GM03348 (cell line): Measurements from ENCODE around the gene ENTPD2.

Source experiments
- DNase-seq: peaks from one replicate; pipeline ENCODE4 v3.0.0; 2012; ENCODE audit warnings: low spot score

Gene ENTPD2

GRCh38 chr9:137053944-137054931 lies at the start of gene ENTPD2:
Gene ENTPD2 (minus strand): TSS chr9:137054061. CDS start chr9:137053997, 64 bp downstream.
- no peak for DNase-seq

- no peak for DNase-seq
These were observed 49.5 kb upstream of the ENTPD2 start for GRCh38 chr9:137103206-137103999.

DNA sequence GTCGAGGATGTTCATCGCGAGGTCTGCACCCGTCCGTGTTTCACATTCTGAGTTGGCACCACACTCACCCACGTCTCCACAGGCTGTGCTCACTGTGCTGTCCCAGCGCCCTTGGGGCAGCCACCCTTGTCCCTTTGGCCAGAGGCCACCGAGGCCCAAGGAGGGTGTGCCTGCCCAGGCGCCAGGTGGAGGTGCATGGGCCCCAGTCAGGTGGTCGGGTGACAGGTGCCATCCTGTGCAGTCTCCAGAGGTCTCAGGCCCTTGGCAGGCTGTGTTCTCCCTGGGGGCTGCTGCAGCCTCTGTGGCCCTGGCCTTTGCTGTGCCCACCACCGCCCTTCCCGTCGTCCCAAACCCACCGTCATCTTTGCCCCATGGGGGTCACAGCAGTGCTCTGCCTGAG lies 45.4 kb upstream of the ENTPD2 start:
- DNase-seq, result no peak

DNA sequence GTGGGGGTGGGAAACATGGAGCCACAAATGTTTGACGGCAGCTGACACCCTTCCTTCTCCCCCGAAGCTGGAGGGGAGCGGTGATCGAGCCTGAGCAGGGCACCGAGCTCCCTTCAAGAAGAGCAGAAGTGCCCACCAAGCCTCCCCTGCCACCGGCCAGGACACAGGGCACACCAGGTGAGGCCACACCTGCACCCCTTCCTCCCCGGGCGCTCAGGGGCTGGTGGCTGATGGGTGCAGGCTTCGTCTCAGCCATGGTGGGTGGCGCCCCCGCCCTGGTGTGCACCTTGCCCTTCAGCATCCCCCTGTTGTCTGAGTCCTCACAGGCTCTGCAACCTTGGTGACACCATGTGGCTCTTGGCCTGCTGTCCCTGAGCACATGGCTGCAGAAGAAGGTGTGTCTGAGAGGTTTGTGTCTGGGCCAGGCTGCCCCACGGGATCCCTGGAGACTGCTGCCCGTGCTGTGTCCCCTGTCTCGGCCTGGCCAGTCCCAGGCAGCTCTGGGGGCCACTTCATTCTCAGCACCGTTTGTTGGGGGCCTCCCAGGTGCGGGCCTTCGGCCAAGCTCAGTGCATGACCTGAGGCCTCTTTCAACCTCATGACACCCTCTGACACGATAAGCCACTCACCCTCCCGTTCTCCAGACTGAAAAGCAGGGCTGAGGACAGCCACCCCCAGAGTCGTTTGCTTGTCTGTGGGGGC lies 44.1 kb upstream of the ENTPD2 start:
- DNase-seq, result no peak

DNA sequence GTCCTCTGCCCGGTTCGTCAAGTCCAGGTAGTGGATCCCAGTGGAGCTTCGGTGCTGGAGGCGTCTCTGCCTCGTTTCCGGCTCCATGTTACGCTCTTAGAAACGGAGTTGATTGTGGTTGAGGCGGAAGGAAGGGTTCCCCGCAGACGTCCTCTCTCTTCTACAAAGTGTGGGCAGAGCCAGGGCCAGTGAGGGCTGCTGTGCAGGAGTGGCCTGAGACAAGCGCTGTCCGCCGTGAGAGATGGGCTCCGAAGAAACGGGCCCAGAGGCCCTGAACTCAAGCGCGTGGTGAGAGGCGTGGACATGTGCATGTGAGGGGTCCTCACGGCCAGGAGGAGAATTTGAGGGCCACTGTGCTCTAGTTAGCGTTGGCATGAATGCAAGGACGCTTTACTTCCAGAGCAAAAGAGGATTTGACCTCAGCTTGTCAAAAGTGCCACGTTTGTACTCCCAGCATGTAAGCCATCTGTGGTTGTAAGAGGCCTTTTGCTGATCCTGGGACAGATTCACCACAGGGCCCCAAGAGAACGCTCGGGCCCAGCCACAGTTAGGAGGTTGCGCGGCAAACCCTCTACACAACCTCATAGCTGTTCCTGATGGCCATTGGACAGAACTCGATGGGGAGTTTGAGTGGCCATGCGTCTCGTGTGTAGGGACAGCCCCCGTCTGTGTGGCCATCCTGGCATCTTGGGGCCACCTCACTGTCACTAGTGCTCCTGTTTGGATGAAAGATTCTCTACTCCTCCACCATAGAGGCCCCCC lies 43.1 kb upstream of the ENTPD2 start:
- no peak for DNase-seq

- DNase-seq, result no peak
These were observed 42.0 kb upstream of the ENTPD2 start for GRCh38 chr9:137095664-137096517.

DNA sequence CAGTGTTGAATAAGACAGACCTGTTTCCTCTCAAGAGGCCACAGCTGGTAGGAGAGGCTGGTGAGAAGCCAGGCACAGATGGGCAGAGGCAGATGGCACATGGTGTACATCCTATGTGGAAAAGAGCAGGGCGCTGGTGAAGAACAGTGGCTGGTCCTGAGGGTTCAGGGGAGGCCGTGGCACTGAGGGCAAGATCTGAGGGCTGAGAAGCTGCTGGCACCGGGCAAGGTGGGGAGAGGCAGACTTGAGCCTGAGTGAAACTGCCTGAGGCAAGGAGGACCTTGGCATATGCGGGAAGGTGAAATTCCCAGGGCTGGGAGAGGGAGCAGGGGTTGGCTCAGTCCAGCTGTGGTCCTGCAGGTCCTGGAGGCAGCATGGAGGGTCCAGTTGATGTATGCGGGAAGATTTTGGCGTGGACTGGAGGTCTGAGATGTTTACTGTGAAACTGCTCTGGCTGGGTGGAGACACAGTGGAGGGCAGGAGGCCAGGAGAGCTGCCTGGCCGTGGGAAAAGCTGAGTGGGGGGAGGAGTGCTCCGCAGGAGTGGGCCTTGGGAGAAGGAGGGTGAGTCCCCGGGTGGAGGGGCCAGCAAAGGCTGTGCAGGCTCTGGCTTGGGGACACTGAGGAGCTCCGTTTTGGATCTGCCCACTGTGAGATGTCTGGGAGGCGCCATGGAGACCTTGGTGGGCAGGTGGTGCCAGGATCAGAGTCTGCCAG lies 35.5 kb upstream of the ENTPD2 start:
- DNase-seq, result no peak

DNA sequence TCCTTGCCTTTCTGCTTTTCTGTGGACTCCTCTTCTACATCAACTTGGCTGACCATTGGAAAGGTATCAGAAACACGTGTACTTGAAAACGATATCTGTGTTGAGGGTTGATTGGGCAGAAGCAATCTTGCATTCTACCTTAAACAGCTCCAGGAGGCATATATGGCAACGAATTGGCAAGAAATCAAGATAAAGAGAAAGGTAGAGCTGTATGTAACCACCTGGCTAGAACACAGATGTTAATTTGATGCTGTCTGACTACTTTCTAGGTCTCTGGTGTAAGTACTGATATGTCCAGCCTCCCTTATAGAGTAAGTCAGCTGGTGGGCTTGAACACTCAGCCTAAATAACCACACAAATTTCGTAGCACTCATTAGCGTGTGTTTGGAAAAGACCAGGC lies 34.3 kb upstream of the ENTPD2 start:
- DNase-seq, result no peak

GRCh38 chr9:137087409-137087925 lies 33.6 kb upstream of the ENTPD2 start:
- DNase-seq, result no peak

DNA sequence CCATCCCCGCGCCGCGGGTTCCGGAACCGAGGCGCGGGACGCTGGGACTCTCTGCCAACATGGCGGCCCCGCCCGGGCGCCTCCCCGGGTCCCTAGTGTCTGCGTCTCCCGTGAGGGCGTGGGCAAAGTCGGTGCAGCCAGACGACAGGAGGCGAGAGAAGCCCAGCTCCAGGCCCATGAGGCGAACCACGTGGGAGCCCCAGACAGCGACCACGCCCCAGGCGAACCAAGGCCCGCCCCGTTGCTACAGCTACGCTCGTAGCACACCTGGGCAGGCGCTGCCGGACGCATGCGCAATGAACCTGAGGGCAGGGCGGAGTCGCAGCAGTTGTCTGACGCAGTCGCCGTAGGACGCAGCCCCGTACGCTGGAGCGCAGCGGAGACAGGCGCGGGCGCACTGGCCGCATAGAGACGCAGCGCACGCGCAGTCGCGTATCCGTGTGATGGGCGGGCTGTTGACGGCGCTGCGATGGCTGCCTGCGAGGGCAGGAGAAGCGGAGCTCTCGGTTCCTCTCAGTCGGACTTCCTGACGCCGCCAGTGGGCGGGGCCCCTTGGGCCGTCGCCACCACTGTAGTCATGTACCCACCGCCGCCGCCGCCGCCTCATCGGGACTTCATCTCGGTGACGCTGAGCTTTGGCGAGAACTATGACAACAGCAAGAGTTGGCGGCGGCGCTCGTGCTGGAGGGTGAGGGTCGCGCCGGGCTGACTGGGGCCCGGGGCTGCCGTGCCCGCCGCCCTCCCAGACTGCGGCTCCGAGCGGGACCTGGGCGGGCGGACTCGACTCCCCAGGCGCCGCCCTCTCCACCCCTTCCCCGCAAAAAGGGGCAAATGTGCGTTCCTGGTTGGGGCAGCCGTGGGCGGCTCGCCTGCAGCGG lies 32.9 kb upstream of the ENTPD2 start, which contains the start of gene MAN1B1:
MAN1B1 (plus strand) TSS at position 455 of the 878 bp plus-strand sequence; CDS start at position 470, 15 bp downstream.
- DNase-seq, result peak; percentile 99

GRCh38 chr9:137085920-137086530 lies 32.2 kb upstream of the ENTPD2 start:
- DNase-seq, result peak; percentile 64

DNA sequence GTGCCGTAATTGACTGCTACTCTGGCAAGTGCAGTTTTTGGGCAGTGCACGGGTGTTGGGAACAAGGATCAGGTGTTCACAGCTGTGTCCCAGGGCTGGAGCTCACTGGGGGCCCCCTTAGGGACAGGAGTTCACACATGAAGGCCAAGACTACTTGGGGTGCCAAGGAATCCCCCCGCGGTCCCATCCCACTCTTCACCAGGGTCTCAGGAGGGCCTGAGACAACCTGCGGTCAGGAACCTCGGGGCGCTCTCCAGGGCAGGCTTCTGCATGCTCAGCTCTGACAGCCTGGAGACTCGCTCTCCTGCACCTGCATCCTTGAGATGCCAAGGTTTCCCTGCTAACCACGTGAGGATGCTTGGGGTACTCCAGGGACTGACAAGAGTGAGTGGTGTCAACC lies 30.7 kb upstream of the ENTPD2 start:
- DNase-seq, result no peak

DNA sequence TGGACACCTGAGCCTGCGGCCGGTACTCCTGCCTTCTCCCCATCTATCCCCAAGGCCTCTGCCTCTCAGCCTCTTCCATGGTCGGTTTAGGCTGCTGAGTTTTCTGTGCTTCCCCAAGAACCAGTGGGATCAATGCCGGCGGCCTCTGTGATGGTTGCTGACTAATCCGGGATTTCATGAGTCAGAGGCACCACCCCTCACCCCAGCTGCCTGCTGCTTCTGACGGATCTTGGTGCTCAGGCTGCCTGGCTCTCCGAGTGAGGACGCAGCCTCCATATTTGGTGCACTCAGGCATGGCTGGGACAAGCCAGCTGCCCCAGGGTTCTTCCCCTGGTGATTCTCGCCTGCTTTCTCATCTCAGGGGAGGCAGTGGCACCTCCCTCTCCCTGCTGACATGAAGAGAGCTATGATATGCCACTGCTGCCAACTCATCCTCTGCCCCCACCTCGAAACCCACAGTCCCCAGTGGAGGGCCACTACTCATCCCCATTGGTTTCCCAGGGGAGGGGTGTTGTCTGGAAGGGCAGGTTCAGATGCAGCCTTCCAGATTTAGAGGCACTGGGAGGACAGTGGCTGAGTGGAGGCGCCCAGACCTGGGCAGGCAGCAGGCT lies 29.6 kb upstream of the ENTPD2 start:
- peak; percentile 94 for DNase-seq

GRCh38 chr9:137082925-137083290 lies 29.0 kb upstream of the ENTPD2 start:
- DNase-seq, result no peak

DNA sequence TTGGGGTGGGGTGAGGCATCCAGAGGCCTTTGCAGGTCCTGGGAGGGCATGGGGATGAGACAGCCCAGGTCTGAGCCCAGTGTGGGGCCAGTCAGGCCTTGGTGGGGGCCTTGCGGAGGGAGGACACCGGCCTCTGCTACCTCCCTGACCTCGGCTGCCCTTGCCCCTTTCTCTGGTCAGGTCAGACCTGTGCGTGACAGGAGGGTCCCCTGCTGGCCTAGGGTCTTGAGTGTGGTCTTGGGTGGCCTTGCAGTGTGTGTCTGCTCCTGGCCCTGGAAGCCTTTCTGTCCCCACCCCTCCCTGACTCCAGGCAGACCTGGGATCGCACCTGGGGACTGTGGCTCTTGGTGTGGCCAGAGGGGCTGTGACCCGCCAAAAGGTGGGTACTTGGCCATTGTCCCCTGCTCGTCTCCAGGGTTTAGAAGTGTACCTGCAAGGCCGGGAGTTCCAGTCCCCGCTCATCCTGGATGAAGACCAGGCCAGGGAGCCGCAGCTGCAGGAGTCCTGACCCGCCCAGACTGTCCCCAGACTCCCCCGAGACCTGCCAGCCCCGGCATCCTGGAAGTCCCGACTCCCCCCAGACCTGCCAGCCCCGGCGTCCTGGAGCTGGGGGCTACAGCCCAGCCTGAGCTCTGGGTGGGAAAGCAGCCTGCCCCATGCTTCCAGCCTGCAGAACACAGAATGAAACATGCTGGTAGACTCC lies 28.5 kb upstream of the ENTPD2 start:
- no peak for DNase-seq

GRCh38 chr9:137080260-137081122 lies 26.6 kb upstream of the ENTPD2 start:
- DNase-seq, result no peak
